Peyer's patch (tissue), 4 donors: ENCODE measurements around the gene FUT2. TPM values are rescaled to one million over a fixed set of nuclear protein-coding genes. Genes with fewer than 3 reads are reported as not detected.

Source experiments
- DNase-seq, 3 donors: peaks; one replicate each; pipeline ENCODE4 v3.0.0-alpha.2; 2017 to 2019
- H3K27ac ChIP-seq, 4 donors: fragments of 200-600 bp; sonication (generic); one replicate each; pipeline ENCODE4 v1.5.1; 2016 to 2019
- H3K27me3 ChIP-seq, 2 donors: fragments of 200-600 bp; sonication (generic); one replicate each; pipeline ENCODE4 v1.5.1; 2019
- H3K36me3 ChIP-seq, 3 donors: fragments of 200-600 bp; sonication (generic); one replicate each; pipeline ENCODE4 v1.5.1; 2016 to 2019
- H3K4me1 ChIP-seq, 4 donors: fragments of 200-600 bp; sonication (generic); one replicate each; pipeline ENCODE4 v1.5.1; 2016 to 2019
- H3K4me3 ChIP-seq, 4 donors: fragments of 200-600 bp; sonication (generic); 1 replicate in 3 of 4; 2 replicates in 1 of 4; pipeline ENCODE4 v1.5.1; 2016 to 2019; ENCODE audit warnings: mild to moderate bottlenecking in 1 of 4
- H3K9me3 ChIP-seq, 4 donors: fragments of 200-600 bp; sonication (generic); one replicate each; pipeline ENCODE4 v1.5.1; 2016 to 2019; ENCODE audit warnings: mild to moderate bottlenecking in 1 of 4
- CTCF ChIP-seq, 6 experiments: fragments of 450-650 bp in 4 of 6; fragments of 200-600 bp in 2 of 6; sonication (generic) in 1 of 6; IDR thresholded peaks; one replicate each; pipeline ENCODE4 v1.5.1; 2017 to 2019; ENCODE audit warnings: antibody characterized with exemption in 6 of 6, mild to moderate bottlenecking in 3 of 6, moderate library complexity in 1 of 6
- POLR2A ChIP-seq, 2 donors: fragments of 450-650 bp; IDR thresholded peaks; one replicate each; pipeline ENCODE4 v1.5.1; 2017; ENCODE audit warnings: antibody characterized with exemption in 2 of 2, mild to moderate bottlenecking in 2 of 2, moderate library complexity in 2 of 2
- total RNA-seq, 4 donors: library from RNA; depleted of rRNA; stranded (reverse); fragments of >200 nt; gene quantifications; one replicate each; pipeline ENCODE4 v1.1.0, GENCODE V29; 2016

FUT2 gene
- total RNA-seq, 4 donors from 2014 or later: 11.6 to 91.6 (median 53.8) TPM

- H3K4me1 ChIP-seq: peaks cover 0 to 37% (median 8%) of the 10 kb centered on the region in 4 donors
- H3K27me3 ChIP-seq: no peaks in the 10 kb centered on the region
- DNase-seq: no peak
- peak within 1 kb of the TSS in 3 of 4 donors; percentile 46 to 56 (median 46) for H3K4me3 ChIP-seq
- peak within 1 kb of the TSS; percentile 75 to 83 (median 80) for H3K27ac ChIP-seq
- no peak for TF ChIP-seq POLR2A (IDR thresholded peaks at IDR 0.05)
- no peak for TF ChIP-seq CTCF (IDR thresholded peaks at IDR 0.05)
- H3K36me3 ChIP-seq: no peaks in the 10 kb centered on the region
- no peaks in the 10 kb centered on the region for H3K9me3 ChIP-seq
Observed at GRCh38 chr19:48719263-48720171, 23.7 kb downstream of the FUT2 start, which contains the start of gene MAMSTR. Gene MAMSTR (minus strand): TSS chr19:48719725. CDS start chr19:48719031, 694 bp downstream.

GRCh38 chr19:48720251-48720612, 24.5 kb downstream of the FUT2 start:
- TF ChIP-seq CTCF (IDR thresholded peaks at IDR 0.05) (no peak), POLR2A (IDR thresholded peaks at IDR 0.05) (no peak)
- Histone ChIP-seq H3K36me3 (no peaks in the 10 kb centered on the region), H3K27ac (peak overlapping the region in 3 of 4 donors; percentile 79 to 83 (median 80)), H3K27me3 (no peaks in the 10 kb centered on the region), H3K4me3 (peak overlapping the region in 2 of 4 donors; percentile 46 to 56), H3K9me3 (no peaks in the 10 kb centered on the region), H3K4me1 (peaks cover 0 to 33% (median 6%) of the 10 kb centered on the region in 4 donors)
- no peak for DNase-seq

- no peaks in the 10 kb centered on the region for H3K36me3 ChIP-seq
- peaks cover 0 to 31% (median 3%) of the 10 kb centered on the region in 4 donors for H3K4me1 ChIP-seq
- H3K9me3 ChIP-seq: no peaks in the 10 kb centered on the region
- DNase-seq: peak; percentile 97 to 100 (median 98)
- H3K4me3 ChIP-seq: peak overlapping the region; percentile 46 to 61 (median 51)
- TF ChIP-seq POLR2A (IDR thresholded peaks at IDR 0.05): no peak
- TF ChIP-seq CTCF (IDR thresholded peaks at IDR 0.05): no peak
- H3K27ac ChIP-seq: peak overlapping the region; percentile 75 to 83 (median 80)
- H3K27me3 ChIP-seq: no peaks in the 10 kb centered on the region
Observed at GRCh38 chr19:48720613-48721296, 25.0 kb downstream of the FUT2 start.

GRCh38 chr19:48722196-48722708, 26.5 kb downstream of the FUT2 start:
- no peak for DNase-seq
- H3K4me1 ChIP-seq: peaks cover 0 to 16% (median 3%) of the 10 kb centered on the region in 4 donors
- no peaks in the 10 kb centered on the region for H3K36me3 ChIP-seq
- no peaks in the 10 kb centered on the region for H3K9me3 ChIP-seq
- no peak overlapping the region for H3K27ac ChIP-seq
- H3K4me3 ChIP-seq: no peak overlapping the region
- H3K27me3 ChIP-seq: no peaks in the 10 kb centered on the region
- no peak for TF ChIP-seq POLR2A (IDR thresholded peaks at IDR 0.05)
- TF ChIP-seq CTCF (IDR thresholded peaks at IDR 0.05): no peak
